ENCODE measurements around the gene SLC6A18. TPM values are rescaled to one million over a fixed set of nuclear protein-coding genes. Genes with fewer than 3 reads are reported as not detected.
A peak's percentile ranks its signal among the peaks of the same experiment; 100 is the strongest.
"Not testable (repeated sequence)": the region's sequence is repeated elsewhere in the genome, so short reads cannot be mapped to it uniquely, and the experiment has no call there.

Gene SLC6A18
- polyA plus RNA-seq, 10 donors, result not detected

DNA sequence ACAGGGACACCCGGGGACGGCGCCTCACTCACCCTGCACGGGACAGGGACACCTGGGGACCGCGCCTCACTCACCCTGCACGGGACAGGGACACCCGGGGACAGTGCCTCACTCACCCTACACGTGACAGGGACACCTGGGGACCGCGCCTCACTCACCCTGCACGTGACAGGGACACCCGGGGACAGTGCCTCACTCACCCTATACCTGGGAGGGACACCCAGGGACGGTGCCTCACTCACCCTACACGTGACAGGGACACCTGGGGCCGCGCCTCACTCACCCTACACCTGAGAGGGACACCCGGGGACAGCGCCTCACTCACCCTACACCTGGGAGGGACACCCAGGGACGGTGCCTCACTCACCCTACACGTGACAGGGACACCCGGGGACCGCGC, 65.8 kb downstream of the SLC6A18 start:
- DNase-seq, result not testable (repeated sequence)

DNA sequence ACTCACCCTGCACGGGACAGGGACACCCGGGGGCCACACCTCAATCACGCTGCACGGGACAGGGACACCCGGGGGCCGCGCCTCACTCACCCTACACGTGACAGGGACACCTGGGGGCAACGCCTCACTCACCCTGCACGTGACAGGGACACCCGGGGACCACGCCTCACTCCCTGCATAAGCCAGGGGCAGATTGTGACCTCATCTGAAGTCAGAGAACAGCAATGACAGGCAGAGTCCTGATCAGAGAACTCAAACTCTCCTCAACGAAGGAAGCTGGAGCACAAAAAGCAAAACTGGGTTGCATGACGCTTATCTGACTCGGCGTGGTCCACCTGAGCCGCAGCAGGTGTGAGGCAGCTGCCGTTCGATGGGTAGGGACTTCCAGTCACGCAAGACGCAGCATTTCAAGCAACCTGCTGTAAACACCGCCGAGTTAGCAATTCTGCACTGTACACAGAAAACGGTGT, 66.5 kb downstream of the SLC6A18 start:
- no peak for DNase-seq

- DNase-seq, result no peak
Measured at GRCh38 chr5:1292139-1292538, 67.0 kb downstream of the SLC6A18 start.

DNA sequence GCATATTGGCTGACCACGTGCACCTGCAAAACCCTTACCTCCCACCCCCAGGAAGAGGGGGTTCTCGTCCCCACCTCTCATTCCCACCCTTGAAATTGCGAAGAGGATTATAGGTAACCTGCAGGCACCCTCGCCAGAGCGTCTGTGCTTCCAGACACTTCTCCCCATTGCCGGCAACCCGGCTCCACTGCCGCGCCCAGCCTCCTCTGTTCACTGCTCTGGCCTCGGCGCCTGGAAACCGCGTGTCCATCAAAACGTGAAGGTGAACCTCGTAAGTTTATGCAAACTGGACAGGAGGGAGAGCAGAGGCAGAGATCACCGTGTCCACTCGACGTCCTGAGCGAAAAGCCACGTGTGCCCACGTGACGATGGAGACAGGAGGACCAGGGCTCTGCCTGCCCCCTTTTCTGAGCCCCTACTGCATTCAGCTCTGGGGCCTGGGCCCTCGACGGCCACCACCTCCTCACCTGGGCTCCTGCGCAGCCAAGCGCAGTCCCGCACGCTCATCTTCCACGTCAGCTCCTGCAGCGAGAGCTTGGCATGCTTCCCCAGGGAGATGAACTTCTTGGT, 67.8 kb downstream of the SLC6A18 start:
- DNase-seq, result no peak

DNA sequence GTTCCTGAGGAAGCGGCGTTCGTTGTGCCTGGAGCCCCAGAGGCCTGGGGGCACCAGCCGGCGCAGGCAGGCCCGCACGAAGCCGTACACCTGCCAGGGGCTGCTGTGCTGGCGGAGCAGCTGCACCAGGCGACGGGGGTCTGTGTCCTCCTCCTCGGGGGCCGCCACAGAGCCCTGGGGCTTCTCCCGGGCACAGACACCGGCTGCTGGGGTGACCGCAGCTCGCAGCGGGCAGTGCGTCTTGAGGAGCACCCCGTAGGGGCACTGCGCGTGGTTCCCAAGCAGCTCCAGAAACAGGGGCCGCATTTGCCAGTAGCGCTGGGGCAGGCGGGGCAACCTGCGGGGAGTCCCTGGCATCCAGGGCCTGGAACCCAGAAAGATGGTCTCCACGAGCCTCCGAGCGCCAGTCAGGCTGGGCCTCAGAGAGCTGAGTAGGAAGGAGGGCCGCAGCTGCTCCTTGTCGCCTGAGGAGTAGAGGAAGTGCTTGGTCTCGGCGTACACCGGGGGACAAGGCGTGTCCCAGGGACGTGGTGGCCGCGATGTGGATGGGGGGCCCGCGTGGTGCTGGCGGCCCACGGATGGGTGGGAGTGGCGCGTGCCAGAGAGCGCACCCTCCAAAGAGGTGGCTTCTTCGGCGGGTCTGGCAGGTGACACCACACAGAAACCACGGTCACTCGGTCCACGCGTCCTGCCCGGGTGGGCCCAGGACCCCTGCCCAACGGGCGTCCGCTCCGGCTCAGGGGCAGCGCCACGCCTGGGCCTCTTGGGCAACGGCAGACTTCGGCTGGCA, 68.4 kb downstream of the SLC6A18 start:
- no peak for DNase-seq

- DNase-seq, result no peak
Measured at GRCh38 chr5:1294206-1294834, 69.1 kb downstream of the SLC6A18 start.

GRCh38 chr5:1294835-1295649, 69.9 kb downstream of the SLC6A18 start, which contains the start of gene TERT:
Gene TERT, minus strand, starts transcription at chr5:1295068. Its CDS starts 79 bp downstream, at chr5:1294989.
- DNase-seq, result peak in 1 of 3 donors; percentile 10

DNA sequence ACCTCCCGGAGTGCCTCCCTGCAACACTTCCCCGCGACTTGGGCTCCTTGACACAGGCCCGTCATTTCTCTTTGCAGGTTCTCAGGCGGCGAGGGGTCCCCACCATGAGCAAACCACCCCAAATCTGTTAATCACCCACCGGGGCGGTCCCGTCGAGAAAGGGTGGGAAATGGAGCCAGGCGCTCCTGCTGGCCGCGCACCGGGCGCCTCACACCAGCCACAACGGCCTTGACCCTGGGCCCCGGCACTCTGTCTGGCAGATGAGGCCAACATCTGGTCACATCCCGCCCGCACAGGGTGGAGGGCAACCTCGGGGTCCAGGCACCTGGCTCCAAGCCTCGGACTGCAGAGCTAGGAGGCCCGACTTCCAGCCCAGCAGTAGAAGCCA, 70.5 kb downstream of the SLC6A18 start:
- DNase-seq, result no peak

Other genes starting within 250 kb of the SLC6A18 start
- gene NKD2, start 216.6 kb upstream of the SLC6A18 start, polyA plus RNA-seq (ENCODE audit: insufficient read length in 10 of 10), result 10 to 100 TPM in 1 of 10 donors, 1 to 10 TPM in 9; 1.6 to 19.5 (median 2.4) TPM
- gene SLC12A7, start 113.3 kb upstream of the SLC6A18 start, polyA plus RNA-seq (ENCODE audit: insufficient read length in 10 of 10), result 10 to 100 TPM in 3 of 10 donors, 1 to 10 TPM in 7; 6.8 to 13.6 (median 8.3) TPM
- under 1 TPM in 4 of 10 donors, not detected in 6; 0.03 to 0.17 (median 0.10) TPM for gene SLC6A19, start 23.8 kb upstream of the SLC6A18 start, polyA plus RNA-seq (ENCODE audit: insufficient read length in 10 of 10)
- under 1 TPM in 1 of 10 donors, not detected in 9; 0.08 TPM for gene TERT, start 69.7 kb downstream of the SLC6A18 start, polyA plus RNA-seq (ENCODE audit: insufficient read length in 10 of 10)
- gene CLPTM1L, start 119.7 kb downstream of the SLC6A18 start, polyA plus RNA-seq (ENCODE audit: insufficient read length in 10 of 10), result 10 to 100 TPM; 48.2 to 73.3 (median 56.0) TPM
- under 1 TPM in 2 of 10 donors, not detected in 8; 0.05 TPM for gene SLC6A3, start 220.1 kb downstream of the SLC6A18 start, polyA plus RNA-seq (ENCODE audit: insufficient read length in 10 of 10)

Measured in muscle of back (tissue), 11 donors.